Neural cell (in vitro differentiated cells): Measurements from ENCODE around the gene ALMS1. TPM values are rescaled to one million over a fixed set of nuclear protein-coding genes. Genes with fewer than 3 reads are reported as not detected.

ENCODE experiments used
- H2AFZ ChIP-seq: fragments of 200-600, 300-800 bp; sonication (generic), shearing (Covaris generic); 2 replicates; pipeline ENCODE4 v1.6.0; 2014; ENCODE audit warnings: low read depth, mild to moderate bottlenecking, antibody characterized with exemption, low read length, moderate library complexity
- H3F3A ChIP-seq: fragments of 200-600 bp; shearing (Covaris generic); 2 replicates; pipeline ENCODE4 v1.6.1; 2016; ENCODE audit warnings: mild to moderate bottlenecking, moderate library complexity, mixed read lengths, antibody characterized with exemption, low read length; ENCODE audit not compliant: insufficient read depth, poor library complexity, severe bottlenecking
- H3K27ac ChIP-seq: fragments of 200-600, 300-800 bp; sonication (generic), shearing (Covaris generic); 2 replicates; pipeline ENCODE4 v1.5.1; 2014; ENCODE audit warnings: mild to moderate bottlenecking, low read length, moderate library complexity
- H3K27me3 ChIP-seq: fragments of 300-800, 200-600 bp; sonication (generic), shearing (Covaris generic); 2 replicates; pipeline ENCODE4 v1.6.0; 2014; ENCODE audit warnings: mild to moderate bottlenecking, low read depth, low read length, moderate library complexity; ENCODE audit not compliant: insufficient read depth
- H3K36me3 ChIP-seq: fragments of 300-800, 200-600 bp; sonication (generic), shearing (Covaris generic); 2 replicates; pipeline ENCODE4 v1.5.1; 2014; ENCODE audit warnings: mild to moderate bottlenecking, antibody characterized with exemption, low read length, moderate library complexity; ENCODE audit not compliant: insufficient read depth
- H3K4me2 ChIP-seq: fragments of 300-800, 200-600 bp; sonication (generic), shearing (Covaris generic); 2 replicates; pipeline ENCODE4 v1.6.0; 2014; ENCODE audit warnings: mild to moderate bottlenecking, low read length
- H3K4me3 ChIP-seq: fragments of 300-800, 200-600 bp; sonication (generic), shearing (Covaris generic); 2 replicates; pipeline ENCODE4 v1.5.1; 2014; ENCODE audit warnings: mild to moderate bottlenecking, low read length, moderate library complexity
- H3K79me2 ChIP-seq: fragments of 200-600 bp; shearing (Covaris generic); replicated peaks from 2 replicates; pipeline ENCODE4 v1.6.0; 2014; ENCODE audit warnings: mild to moderate bottlenecking, low read length, moderate library complexity; ENCODE audit not compliant: insufficient read depth
- H3K9ac ChIP-seq: fragments of 300-800, 200-600 bp; sonication (generic), shearing (Covaris generic); 2 replicates; pipeline ENCODE4 v1.6.1; 2016; ENCODE audit warnings: mild to moderate bottlenecking, low read length, mixed read lengths
- H3K9me2 ChIP-seq: fragments of 200-600 bp; shearing (Covaris generic); 2 replicates; pipeline ENCODE4 v1.6.1; 2016; ENCODE audit warnings: mild to moderate bottlenecking, low read length, mixed read lengths; ENCODE audit not compliant: insufficient read depth
- H3K9me3 ChIP-seq: fragments of 200-600, 300-800 bp; sonication (generic), shearing (Covaris generic); 2 replicates; pipeline ENCODE4 v1.6.1; 2016; ENCODE audit warnings: mild to moderate bottlenecking, mixed run types, low read length, moderate library complexity, mixed read lengths
- H4K20me1 ChIP-seq: fragments of 200-600 bp; shearing (Covaris generic); 2 replicates; pipeline ENCODE4 v1.6.1; 2016; ENCODE audit warnings: mild to moderate bottlenecking, mixed run types; ENCODE audit not compliant: insufficient read depth
- CTCF ChIP-seq: fragments of 450-650 bp; IDR thresholded peaks from 2 replicates; pipeline ENCODE4 v1.5.1; 2014; ENCODE audit warnings: antibody characterized with exemption, mild to moderate bottlenecking, moderate library complexity; ENCODE audit not compliant: poor library complexity, severe bottlenecking
- EP300 ChIP-seq: fragments of 450-650 bp; conservative IDR thresholded peaks from 2 replicates; pipeline ENCODE4 v1.6.1; 2014; ENCODE audit warnings: antibody characterized with exemption, mild to moderate bottlenecking, moderate library complexity; ENCODE audit not compliant: poor library complexity, severe bottlenecking
- EZH2 ChIP-seq: fragments of 200-600, 300-800 bp; shearing (Covaris generic), sonication (generic); IDR thresholded peaks from 2 replicates; pipeline ENCODE4 v1.6.1; 2014; ENCODE audit warnings: antibody characterized with exemption, low read length, borderline replicate concordance, mild to moderate bottlenecking; ENCODE audit not compliant: insufficient read depth, poor library complexity, severe bottlenecking
- MXI1 ChIP-seq: fragments of 450-650 bp; conservative IDR thresholded peaks from 2 replicates; pipeline ENCODE4 v1.6.1; 2014; ENCODE audit warnings: antibody characterized with exemption, mild to moderate bottlenecking; ENCODE audit not compliant: poor library complexity, severe bottlenecking
- POLR2AphosphoS5 ChIP-seq: IDR thresholded peaks from 2 replicates; pipeline ENCODE4 v1.6.1; 2012
- RAD21 ChIP-seq: fragments of 450-650 bp; conservative IDR thresholded peaks from 2 replicates; pipeline ENCODE4 v1.6.1; 2014; ENCODE audit warnings: antibody characterized with exemption, mild to moderate bottlenecking, moderate library complexity
- REST ChIP-seq: IDR thresholded peaks from 2 replicates; pipeline ENCODE4 v1.6.1; 2012; ENCODE audit warnings: borderline replicate concordance
- SMC3 ChIP-seq: fragments of 450-650 bp; conservative IDR thresholded peaks from 2 replicates; pipeline ENCODE4 v1.6.1; 2014; ENCODE audit warnings: antibody characterized with exemption, mild to moderate bottlenecking, moderate library complexity; ENCODE audit not compliant: poor library complexity
- TAF1 ChIP-seq: IDR thresholded peaks from 2 replicates; pipeline ENCODE4 v1.6.1; 2012; ENCODE audit warnings: low read depth
- polyA plus RNA-seq: library from polyadenylated mRNA; depleted of rRNA; stranded (reverse); fragments of >200 nt; gene quantifications from 2 replicates; pipeline ENCODE4 v1.2.3, GENCODE V29; 2014

Gene ALMS1
- polyA plus RNA-seq, 1 donor from 2014 or later: 12.2 TPM

GRCh38 chr2:73359915-73360697, 25.5 kb upstream of the ALMS1 start:
- no peaks in the 10 kb centered on the region for H3K36me3 ChIP-seq
- no peaks in the 10 kb centered on the region for H4K20me1 ChIP-seq
- no peak overlapping the region for H2AFZ ChIP-seq
- H3K4me2 ChIP-seq: no peak overlapping the region
- H3K27me3 ChIP-seq: no peaks in the 10 kb centered on the region
- H3K79me2 ChIP-seq: no peaks in the 10 kb centered on the region
- no peak overlapping the region for H3K9ac ChIP-seq
- no peaks in the 10 kb centered on the region for H3K9me2 ChIP-seq
- no peaks in the 10 kb centered on the region for H3F3A ChIP-seq
- no peaks in the 10 kb centered on the region for H3K9me3 ChIP-seq
- no peak overlapping the region for H3K27ac ChIP-seq
- no peak for TF ChIP-seq REST
- TF ChIP-seq SMC3: peak; percentile 80
- peak; percentile 72 for TF ChIP-seq CTCF
- no peak for TF ChIP-seq EP300
- no peak for TF ChIP-seq MXI1
- TF ChIP-seq RAD21: peak; percentile 76
- TF ChIP-seq EZH2: no peak
- no peak for TF ChIP-seq TAF1
- TF ChIP-seq POLR2AphosphoS5: no peak
- H3K4me3 ChIP-seq: no peak overlapping the region

- no peak overlapping the region for H3K4me3 ChIP-seq
- no peak overlapping the region for H3K9ac ChIP-seq
- no peaks in the 10 kb centered on the region for H3K9me2 ChIP-seq
- H3K79me2 ChIP-seq: no peaks in the 10 kb centered on the region
- peaks cover 5% of the 10 kb centered on the region for H3K27me3 ChIP-seq
- H3K9me3 ChIP-seq: no peaks in the 10 kb centered on the region
- no peaks in the 10 kb centered on the region for H3F3A ChIP-seq
- H3K4me2 ChIP-seq: no peak overlapping the region
- H3K36me3 ChIP-seq: no peaks in the 10 kb centered on the region
- no peaks in the 10 kb centered on the region for H4K20me1 ChIP-seq
- no peak overlapping the region for H3K27ac ChIP-seq
- TF ChIP-seq EP300: no peak
- no peak for TF ChIP-seq MXI1
- TF ChIP-seq CTCF: no peak
- no peak for TF ChIP-seq REST
- TF ChIP-seq POLR2AphosphoS5: no peak
- no peak for TF ChIP-seq EZH2
- no peak for TF ChIP-seq SMC3
- no peak for TF ChIP-seq RAD21
- TF ChIP-seq TAF1: no peak
- no peak overlapping the region for H2AFZ ChIP-seq
Observed at GRCh38 chr2:73366060-73366459, 19.6 kb upstream of the ALMS1 start.
